Endodermal cell (in vitro differentiated cells): ENCODE measurements around the gene ZFYVE27. TPM values are rescaled to one million over a fixed set of nuclear protein-coding genes. Genes with fewer than 3 reads are reported as not detected.

Experiments
- DNase-seq: peaks from one replicate; pipeline ENCODE4 v3.0.0-alpha.2; 2017
- H3K27ac ChIP-seq: 2 replicates; pipeline ENCODE4 v1.5.1; 2013; ENCODE audit warnings: mild to moderate bottlenecking, low read depth, low read length, moderate library complexity
- H3K27me3 ChIP-seq: 2 replicates; pipeline ENCODE4 v1.6.1; 2013; ENCODE audit warnings: mild to moderate bottlenecking, low read length, moderate library complexity; ENCODE audit not compliant: insufficient read depth, control insufficient read depth, poor library complexity, severe bottlenecking
- H3K36me3 ChIP-seq: 2 replicates; pipeline ENCODE4 v1.7.0; 2013; ENCODE audit warnings: mild to moderate bottlenecking, low read length, moderate library complexity; ENCODE audit not compliant: control insufficient read depth, insufficient read depth
- H3K4me1 ChIP-seq: one replicate; pipeline ENCODE4 v1.7.0; 2013; ENCODE audit warnings: low read length; ENCODE audit not compliant: control insufficient read depth, insufficient read depth
- H3K4me3 ChIP-seq: 2 replicates; pipeline ENCODE4 v1.5.1; 2013; ENCODE audit warnings: mild to moderate bottlenecking, low read length, moderate library complexity
- H3K9ac ChIP-seq: 2 replicates; pipeline ENCODE4 v1.6.1; 2013; ENCODE audit warnings: mild to moderate bottlenecking, low read length, moderate library complexity; ENCODE audit not compliant: poor library complexity, severe bottlenecking; ENCODE audit errors: extremely low read depth
- H3K9me3 ChIP-seq: 2 replicates; pipeline ENCODE4 v1.6.1; 2013; ENCODE audit warnings: mild to moderate bottlenecking, low read length, moderate library complexity; ENCODE audit not compliant: control insufficient read depth
- H3K27ac Mint-ChIP-seq: 2 replicates; pipeline ENCODE4 v1.8.0; 2020; ENCODE audit warnings: mixed read lengths
- H3K27me3 Mint-ChIP-seq: 2 replicates; pipeline ENCODE4 v1.8.0; 2021; ENCODE audit warnings: mild to moderate bottlenecking, mixed read lengths; ENCODE audit not compliant: insufficient read depth
- H3K36me3 Mint-ChIP-seq: 2 replicates; pipeline ENCODE4 v1.8.0; 2020; ENCODE audit warnings: low read depth, mixed read lengths
- H3K4me1 Mint-ChIP-seq: 2 replicates; pipeline ENCODE4 v1.8.0; 2020; ENCODE audit warnings: mixed read lengths
- H3K4me3 Mint-ChIP-seq: 2 replicates; pipeline ENCODE4 v1.8.0; 2020; ENCODE audit warnings: mild to moderate bottlenecking, moderate library complexity, mixed read lengths
- H3K9me3 Mint-ChIP-seq: 2 replicates; pipeline ENCODE4 v1.8.0; 2020; ENCODE audit warnings: mild to moderate bottlenecking, mixed read lengths
- CTCF ChIP-seq: fragments of 200-600 bp; sonication (generic); conservative IDR thresholded peaks from 2 replicates; pipeline ENCODE4 v1.5.0; 2021; ENCODE audit warnings: antibody characterized with exemption, mild to moderate bottlenecking
- WGBS, 2 experiments: methylation state at CpG; one replicate each; pipeline versions ENCODE4 v1.1.5 to v1.1.7; 2013; ENCODE audit warnings: missing lambda C conversion rate in 2 of 2, mixed read lengths in 1 of 2; ENCODE audit not compliant: insufficient coverage in 1 of 2, insufficient read length in 1 of 2; 5-methylcytosine and 5-hydroxymethylcytosine counted together
- total RNA-seq, 2 donors: library from RNA; stranded (reverse); fragmentation: NEBNext Ultra II Directional in 1 of 2; extraction: Animal tissue kit (Norgen Biotek cat#: 25700) in 1 of 2; gene quantifications; 2 replicates in 1 of 2; 3 replicates in 1 of 2; pipeline ENCODE4 v1.2.1, GENCODE V29; 2021

Gene ZFYVE27
- total RNA-seq, 2 donors from 2014 or later: 33.5 to 36.3 TPM

- no peak overlapping the region for H3K9ac ChIP-seq
- H3K4me3 ChIP-seq: no peak overlapping the region
- Mint-ChIP-seq H3K9me3 (no peaks in the 10 kb centered on the region), H3K4me3 (no peak overlapping the region), H3K27me3 (peaks cover 9% of the 10 kb centered on the region), H3K4me1 (peaks cover 4% of the 10 kb centered on the region), H3K36me3 (no peaks in the 10 kb centered on the region), H3K27ac (peak overlapping the region; percentile 1)
- 51 to 56% methylated on average over 15 to 18 of the region's 18 CpGs for WGBS, 2 experiments
- TF ChIP-seq CTCF: peak; percentile 84
- no peaks in the 10 kb centered on the region for H3K9me3 ChIP-seq
- H3K4me1 ChIP-seq: no peaks in the 10 kb centered on the region
- peak; percentile 90 for DNase-seq
- H3K36me3 ChIP-seq: no peaks in the 10 kb centered on the region
- no peak overlapping the region for H3K27ac ChIP-seq
- H3K27me3 ChIP-seq: no peaks in the 10 kb centered on the region
Measured at GRCh38 chr10:97708976-97709946, 27.7 kb upstream of the ZFYVE27 start.

- Mint-ChIP-seq H3K4me3 (peak overlapping the region; percentile 1), H3K9me3 (no peaks in the 10 kb centered on the region), H3K36me3 (peaks cover 8% of the 10 kb centered on the region), H3K4me1 (peaks cover 21% of the 10 kb centered on the region), H3K27ac (no peak overlapping the region), H3K27me3 (peaks cover 9% of the 10 kb centered on the region)
- H3K36me3 ChIP-seq: peaks cover 7% of the 10 kb centered on the region
- H3K9me3 ChIP-seq: no peaks in the 10 kb centered on the region
- TF ChIP-seq CTCF: no peak
- 93 to 94% methylated on average over 9 of the region's 9 CpGs for WGBS, 2 experiments
- DNase-seq: no peak
- peaks cover 4% of the 10 kb centered on the region for H3K4me1 ChIP-seq
- no peaks in the 10 kb centered on the region for H3K27me3 ChIP-seq
- no peak overlapping the region for H3K27ac ChIP-seq
- no peak overlapping the region for H3K9ac ChIP-seq
- no peak overlapping the region for H3K4me3 ChIP-seq
Measured at GRCh38 chr10:97711640-97712572, 25.0 kb upstream of the ZFYVE27 start.

GRCh38 chr10:97713339-97713825 is 23.5 kb upstream of the ZFYVE27 start, which contains the start of gene MARVELD1:
Gene MARVELD1 (plus strand): TSS chr10:97713730. CDS start chr10:97713877, 147 bp downstream.
- Histone ChIP-seq H3K4me1 (peaks cover 4% of the 10 kb centered on the region), H3K27me3 (no peaks in the 10 kb centered on the region), H3K4me3 (peak within 1 kb of the TSS; percentile 78), H3K36me3 (peaks cover 21% of the 10 kb centered on the region), H3K9me3 (no peaks in the 10 kb centered on the region), H3K27ac (no peak within 1 kb of the TSS), H3K9ac (peak within 1 kb of the TSS; percentile 59)
- Mint-ChIP-seq H3K36me3 (peaks cover 22% of the 10 kb centered on the region), H3K27ac (peak within 1 kb of the TSS; percentile 97), H3K4me1 (peaks cover 29% of the 10 kb centered on the region), H3K27me3 (peaks cover 9% of the 10 kb centered on the region), H3K9me3 (no peaks in the 10 kb centered on the region), H3K4me3 (peak within 1 kb of the TSS; percentile 87)
- DNase-seq: peak; percentile 91
- no peak for TF ChIP-seq CTCF
- 0 to 3% methylated on average over 9 to 35 of the region's 37 CpGs for WGBS, 2 experiments
